COLO668 (cell line): ENCODE results near the gene CYSRT1.

Experiments
- DNase-seq: peaks from one replicate; lab custom pipeline; 2025; ENCODE audit not compliant: unreplicated experiment; lab: John Stamatoyannopoulos, UW

The CYSRT1 gene

DNA sequence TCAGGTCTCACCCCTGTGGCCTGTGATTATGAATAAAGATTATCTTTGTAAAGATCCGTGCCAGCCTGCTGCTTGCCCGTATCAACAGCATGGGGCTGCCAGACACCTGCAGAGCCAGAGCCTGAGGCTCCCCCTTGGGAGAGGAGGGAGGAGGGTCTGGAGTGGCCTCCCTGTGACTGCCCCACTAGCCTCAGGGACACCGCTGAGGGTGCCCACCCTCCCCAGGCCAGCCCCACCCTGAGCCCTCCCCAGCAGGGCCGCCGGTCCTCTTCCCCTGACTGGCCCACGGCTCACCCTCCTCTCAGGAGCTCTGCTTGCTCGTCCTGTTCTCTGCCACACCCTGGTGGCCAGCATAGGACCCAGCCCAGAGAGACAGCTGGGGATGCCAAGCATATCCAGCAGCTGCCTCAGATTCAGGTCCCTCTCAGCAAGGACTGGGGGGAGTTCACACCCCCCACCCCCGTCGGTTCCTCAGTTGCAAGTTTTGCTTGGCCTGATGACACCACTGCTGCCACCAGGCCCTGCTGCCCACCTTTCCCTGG, 34.6 kb upstream of the CYSRT1 start:
- DNase-seq = peak; percentile 28

DNA sequence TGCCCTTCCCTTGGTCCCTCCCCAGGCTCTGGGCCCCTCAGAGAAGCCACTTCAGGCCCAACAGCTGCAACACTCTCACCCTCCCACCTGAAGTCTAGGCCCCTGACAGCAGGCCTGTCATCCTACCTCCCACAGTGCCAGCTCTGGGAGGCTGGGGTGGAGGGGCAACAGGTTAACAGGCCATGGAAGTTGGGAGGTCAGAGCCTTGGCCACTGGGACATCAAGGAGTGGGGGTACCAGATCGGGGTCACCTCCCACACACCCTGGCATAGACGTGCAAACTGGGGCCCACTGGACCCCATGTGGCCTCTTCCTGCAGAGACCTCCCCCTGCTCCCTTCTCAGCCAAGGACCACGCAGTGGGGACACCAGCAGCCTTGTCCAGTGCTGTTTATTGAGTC, 33.7 kb upstream of the CYSRT1 start:
- no peak for DNase-seq

DNA sequence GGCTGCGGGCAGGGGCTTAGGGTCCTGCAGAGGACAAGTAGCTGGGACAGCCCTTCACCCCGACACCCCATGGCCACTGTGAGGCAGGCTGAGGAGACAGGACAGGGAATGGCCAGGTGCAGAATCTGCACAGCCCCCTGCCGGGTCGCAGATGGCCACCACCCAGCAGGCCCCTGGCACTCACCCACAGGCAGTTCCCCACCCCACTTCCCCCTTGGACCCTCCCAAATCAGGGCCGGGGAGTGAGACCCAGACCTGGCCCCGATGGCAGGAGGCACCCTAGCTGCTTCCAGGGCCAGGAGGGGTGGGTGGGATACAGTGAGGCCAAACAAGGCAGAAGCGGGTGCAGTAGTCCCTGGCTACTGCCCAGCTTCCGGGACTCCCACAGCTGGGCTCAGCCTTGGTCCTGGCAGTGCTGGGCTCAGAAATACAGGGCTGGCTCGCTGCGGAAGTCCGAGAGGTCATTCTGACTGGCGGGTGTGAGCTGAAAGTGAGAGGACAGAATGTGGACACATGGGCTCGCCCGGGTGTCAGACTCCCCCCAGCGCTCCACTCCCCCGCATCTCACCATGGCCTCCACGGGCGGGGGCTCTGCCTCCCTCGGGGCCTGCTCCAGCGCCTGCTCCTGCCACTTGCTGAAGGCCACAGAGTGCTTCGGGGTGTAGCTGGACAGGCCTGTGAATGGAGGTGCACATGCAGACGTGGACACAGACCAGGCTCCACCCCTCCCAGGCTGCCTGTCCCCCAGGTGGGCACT, 33.1 kb upstream of the CYSRT1 start:
- DNase-seq = no peak

DNA sequence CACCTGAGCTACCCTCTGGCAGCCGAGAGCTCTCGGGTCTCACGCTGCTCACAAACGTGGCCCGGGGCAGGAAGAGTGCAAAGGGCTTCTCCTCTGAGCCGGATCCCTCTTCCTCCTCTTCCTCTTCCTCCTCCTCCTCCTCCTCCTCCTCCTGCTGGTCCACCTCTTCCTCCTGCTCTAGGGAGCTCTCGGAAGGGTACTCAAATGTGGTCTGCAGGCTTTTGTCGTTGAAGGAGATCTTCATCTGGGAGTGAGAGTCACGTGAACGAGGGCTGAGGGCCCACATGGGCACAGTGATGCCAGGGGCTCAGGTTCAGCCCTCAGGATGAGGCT, 32.6 kb upstream of the CYSRT1 start:
- DNase-seq = no peak

DNA sequence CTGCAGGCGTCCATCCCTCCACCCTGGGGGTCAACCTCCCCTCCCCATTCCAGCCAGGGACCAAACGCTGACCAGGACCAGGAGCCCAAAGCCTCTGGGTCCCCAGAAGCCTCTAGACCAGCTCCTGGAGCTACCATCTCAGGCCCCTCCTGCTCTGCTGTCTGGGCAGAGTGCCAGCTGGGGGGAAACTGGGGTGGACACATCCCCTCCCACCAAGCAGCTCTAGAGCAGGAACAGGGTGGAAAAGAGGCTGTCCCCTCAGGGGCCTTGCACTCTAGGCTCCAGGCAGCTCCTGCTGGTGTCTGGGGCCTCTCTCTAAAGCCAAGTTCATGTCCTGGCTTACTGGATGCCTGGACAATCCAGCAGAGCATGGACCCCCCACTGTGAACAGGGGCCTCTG, 32.1 kb upstream of the CYSRT1 start:
- no peak for DNase-seq

DNA sequence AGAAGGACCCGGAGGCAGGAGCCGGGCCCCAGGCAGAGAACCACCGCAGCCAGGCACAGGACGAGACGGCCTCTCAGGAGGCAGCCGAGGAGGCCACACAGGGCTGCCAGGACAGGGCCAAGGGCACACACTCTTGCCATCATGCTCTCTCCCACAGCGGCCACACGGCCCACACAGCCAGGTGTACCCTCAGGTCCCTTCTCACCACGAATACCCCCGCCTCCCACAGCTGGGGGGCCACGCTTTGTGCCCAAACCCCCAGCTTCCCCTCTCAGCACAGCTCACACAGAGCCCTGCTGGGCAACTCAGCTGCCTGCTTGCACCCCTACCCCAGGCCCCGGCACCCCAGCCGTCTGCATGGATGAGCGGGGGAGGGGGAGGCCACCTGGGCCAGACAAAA, 31.2 kb upstream of the CYSRT1 start:
- peak; percentile 44 for DNase-seq

DNA sequence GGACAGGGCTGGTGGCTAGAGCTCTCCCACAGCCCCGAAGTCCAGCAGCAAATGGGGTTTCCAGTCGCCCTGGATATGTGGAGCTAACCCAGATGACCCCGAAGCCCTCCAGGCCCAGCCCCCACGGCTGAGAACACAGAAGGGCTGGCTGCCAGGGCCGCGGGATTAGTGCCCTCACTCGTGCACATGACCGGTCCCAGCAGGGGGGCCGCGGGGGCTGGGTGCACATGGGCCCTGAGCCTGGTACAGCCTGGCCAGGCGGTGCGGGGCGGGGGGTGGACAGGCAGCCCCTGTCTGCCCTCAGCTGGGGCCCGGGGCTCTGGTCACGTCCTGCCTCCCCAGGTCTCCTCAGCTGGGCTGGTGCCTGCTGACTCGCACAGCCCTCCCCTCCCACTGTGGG, 30.6 kb upstream of the CYSRT1 start:
- DNase-seq = peak; percentile 74

DNA sequence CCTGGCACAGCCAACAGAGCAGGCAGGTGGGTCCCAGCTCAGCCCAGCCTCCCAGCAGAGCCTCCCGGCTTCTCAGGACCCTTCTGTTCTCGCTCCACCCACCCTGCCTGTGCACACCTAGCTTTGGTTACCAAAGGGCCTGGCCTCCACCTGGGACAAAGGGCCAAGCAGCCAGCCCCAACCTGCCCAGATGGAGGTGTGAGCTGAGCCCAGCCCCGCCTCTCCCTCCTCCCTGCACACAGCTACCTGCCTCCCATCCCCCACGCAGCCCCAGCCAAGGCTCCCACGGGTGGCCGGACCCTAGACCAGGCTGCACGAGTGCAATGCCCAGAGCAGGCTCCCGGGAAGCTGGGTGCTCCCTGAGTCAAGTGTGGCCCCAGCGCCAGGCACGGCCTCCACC, 30.1 kb upstream of the CYSRT1 start:
- DNase-seq = peak; percentile 88

DNA sequence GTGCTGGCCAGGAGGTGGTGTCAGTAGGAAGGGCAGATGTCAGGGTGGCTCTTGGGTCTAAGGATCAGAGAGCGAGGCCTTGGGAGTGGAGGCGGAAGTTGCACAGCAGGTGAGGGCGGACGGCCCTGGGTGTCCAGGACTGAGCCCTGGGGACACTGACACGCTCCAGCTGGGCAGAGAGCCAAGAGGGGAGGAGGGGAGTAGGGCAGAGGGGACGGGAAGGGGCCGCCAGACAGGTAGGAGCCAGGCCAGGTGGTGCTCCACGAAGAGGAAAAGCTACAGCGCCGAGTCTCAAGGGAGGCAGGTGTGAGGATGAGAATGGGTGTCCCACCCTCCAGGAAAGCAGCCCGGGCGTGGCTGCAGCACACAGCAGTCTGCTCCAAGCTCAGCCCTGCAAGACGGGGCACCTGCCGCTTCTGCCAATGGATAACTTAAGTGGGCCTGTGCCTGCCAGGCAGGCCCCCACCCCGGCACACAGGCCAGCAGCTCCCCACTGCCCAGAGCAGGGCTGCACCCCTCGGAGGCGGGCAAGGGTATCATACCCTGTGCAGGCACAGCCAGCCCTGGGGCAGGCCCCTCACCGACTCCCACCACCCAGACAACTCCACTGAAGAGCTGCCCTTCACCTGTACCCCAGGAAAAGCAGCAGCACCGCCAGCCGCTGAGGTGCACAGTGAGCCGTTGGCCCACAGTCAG, 29.3 kb upstream of the CYSRT1 start:
- DNase-seq = peak; percentile 99

DNA sequence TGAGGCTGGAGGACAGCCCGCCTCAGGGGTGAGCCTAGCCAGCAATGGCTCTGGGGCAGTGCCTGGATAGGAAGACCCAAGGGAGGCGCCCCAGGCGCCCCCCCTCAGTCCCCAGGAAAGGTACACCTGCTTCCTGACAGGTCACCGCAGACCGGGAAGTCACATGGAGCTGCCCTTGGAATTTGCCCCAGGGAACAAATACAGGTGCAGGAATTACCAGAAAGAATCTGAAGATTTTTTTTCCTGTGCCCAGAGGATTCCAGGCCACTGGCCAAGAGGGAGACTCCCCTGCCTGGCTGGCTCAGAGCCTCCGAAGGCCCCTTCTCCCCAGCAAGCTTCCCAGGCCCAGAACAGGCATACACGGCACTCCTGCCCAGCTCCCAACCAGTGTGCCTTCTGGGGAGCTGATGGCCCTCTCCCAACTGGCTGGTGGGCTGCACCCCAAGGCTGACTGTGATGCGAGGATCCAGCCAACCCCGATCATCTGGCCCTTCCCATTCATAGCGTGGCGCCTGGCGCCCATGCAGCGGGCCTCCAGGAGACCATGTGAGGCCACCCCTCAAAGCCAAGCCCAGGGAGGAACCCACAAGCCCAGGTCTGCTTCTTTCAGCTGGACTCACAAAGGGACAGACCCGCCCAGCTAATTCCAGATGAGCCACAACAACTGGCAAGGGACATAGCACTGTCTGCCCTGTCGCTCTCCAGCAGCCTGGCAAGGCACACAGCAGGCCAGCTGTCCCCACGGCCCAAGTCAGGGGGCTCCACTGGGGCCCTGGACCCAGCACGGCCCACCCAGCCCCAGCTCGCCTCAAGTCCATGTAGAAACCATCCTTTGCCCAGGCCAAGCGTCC, 26.7 kb upstream of the CYSRT1 start:
- peak; percentile 75 for DNase-seq

DNA sequence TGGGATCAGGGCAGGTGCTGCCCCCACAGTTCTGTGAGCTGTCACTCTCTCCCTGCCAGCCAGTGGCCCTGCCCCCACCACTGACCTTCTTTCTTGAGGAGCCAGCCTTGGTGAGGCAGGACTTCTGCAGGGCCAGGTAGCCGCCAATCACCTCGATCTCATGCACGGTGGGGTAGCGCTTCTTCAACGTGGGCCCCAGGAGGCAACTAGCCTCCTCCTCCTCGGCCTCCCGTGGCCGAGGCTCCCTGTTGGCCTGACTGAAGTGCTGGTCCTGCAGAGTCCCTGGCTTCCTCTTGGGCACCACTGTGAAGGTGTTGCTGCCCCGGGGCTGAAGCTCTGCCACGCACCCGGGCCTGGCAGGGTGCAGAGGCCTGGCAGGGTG, 26.1 kb upstream of the CYSRT1 start:
- DNase-seq = peak; percentile 27

DNA sequence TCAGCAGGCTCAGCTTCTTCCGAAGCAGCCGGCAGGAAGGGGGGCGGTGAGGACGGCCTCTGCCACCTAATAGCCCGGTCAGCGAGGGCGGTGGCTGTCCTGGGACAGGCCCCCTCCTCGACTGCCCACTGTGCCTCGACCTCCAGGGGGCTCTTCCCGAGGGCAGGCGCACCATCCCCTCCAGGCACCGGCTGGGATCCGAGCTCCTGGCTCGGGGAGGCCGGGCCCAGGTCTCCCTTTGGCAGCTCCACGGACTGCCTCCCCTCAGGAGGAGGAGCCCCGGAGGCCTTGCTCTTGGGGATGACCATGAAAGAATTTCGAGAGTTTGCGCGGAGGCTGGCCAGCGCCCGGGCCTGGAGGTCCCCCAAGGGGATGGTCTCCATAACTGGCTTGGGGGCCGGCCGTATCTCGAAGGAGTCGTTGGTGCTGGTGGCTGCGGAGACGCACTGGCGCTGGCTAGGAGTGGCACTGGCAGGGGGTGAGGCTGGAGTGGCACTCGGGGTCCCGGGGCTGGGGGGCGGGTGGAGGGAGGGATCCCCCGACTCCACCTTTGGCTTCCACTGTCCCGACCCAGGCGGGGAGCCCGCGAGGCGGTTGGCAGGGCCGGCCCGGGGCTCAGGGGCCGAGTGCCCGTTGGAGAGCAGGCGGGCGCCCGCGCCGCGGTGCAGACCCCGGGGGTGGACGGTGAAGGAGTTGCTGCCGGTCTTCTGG, 25.4 kb upstream of the CYSRT1 start:
- peak; percentile 30 for DNase-seq

DNA sequence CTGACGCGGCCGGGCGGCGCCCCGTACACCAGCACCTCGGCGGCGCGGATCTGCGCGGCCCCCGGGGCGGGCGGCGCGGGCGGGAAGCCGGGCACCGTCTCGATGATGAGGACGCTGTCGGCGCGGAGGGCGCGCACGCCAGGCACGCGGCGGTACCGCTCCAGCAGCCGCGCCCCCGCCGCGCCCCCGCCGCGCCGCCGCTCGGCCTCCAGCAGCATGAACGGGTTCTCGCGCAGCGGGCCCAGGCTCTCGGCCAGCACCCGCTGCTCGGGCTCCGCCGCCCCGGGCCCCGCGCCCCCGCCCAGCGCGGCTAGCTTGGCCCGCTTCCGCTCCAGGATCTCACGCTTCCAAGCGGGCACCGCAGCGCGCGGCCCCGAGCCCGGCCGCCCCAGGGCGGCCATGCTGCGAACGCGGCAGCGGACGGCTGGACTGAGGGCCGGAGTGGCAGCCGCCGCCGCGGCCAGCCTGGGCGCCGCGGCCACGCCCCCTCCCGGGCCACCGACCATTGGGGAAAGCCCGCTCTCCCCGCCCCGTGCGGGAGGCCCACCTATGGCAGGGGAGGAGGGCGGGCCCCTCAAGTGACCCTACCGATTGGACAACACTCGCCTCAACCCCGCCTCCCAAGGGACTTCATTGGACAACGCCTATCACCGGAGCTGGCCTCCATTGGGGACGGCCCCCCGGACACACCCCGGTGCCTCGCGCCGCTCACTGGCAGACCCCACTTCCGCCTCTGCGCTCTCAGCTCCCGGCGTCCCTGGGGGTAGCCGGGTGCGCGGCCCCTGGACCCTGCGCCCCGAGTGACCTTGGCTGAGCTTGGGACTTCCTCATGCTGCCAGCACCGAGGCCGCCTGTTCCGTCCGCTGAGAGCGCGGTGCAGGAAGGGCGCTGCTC, 24.4 kb upstream of the CYSRT1 start, which contains the start of gene TPRN:
TSS of gene TPRN (minus strand) at position 431 of the 894 bp plus-strand sequence. CDS start at position 401, 30 bp downstream.
- peak; percentile 99 for DNase-seq

DNA sequence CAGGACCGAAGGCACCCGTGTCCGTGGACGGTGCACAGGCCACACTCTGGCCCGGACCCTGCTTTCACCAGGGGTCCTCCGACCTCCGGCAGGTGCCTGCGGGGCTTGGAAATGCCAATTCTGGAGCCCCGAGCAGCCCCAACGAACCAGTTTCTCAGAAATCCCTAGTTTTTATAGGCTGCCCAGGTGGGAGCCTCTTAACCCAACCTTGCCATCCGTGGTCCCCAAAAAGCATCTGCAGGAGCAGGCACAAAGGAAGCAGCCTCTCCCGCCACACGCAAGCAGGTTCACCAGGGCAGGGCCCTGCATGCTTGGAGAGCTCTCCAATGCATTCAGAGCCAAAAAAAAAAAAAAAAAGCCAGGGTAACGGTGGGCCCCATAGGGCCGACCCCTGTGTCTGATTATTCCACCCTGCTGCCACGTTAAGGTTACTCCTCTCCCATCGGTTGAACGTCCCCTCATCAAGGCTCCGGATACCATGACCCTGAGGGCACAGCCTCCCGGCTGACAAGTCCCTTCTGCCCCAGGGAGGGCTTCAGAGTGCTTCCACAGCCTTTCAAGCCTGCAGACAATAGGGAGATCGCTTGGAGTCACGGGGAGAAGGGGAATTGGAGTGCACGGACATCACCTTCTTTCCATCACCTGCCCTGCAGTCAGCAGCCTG, 23.6 kb upstream of the CYSRT1 start:
- no peak for DNase-seq

DNA sequence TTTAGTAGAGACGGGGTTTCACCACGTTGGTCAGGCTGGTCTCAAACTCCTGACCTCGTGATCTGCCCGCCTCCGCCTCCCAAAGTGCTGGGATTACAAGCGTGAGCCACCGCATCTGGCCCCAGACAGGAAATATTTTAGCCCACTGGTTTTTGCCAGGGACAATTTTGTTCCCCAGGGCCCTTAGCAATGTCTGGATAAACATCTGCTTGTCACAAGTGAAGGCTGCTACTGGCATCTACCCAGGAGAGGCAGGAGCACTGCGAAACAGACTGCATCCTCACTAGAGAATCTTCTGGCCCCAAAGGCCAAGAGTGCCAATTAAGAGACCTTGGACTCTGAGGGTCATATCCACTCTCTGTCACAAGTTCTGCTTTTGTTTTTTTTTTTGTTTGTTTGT, 22.0 kb upstream of the CYSRT1 start:
- no peak for DNase-seq

DNA sequence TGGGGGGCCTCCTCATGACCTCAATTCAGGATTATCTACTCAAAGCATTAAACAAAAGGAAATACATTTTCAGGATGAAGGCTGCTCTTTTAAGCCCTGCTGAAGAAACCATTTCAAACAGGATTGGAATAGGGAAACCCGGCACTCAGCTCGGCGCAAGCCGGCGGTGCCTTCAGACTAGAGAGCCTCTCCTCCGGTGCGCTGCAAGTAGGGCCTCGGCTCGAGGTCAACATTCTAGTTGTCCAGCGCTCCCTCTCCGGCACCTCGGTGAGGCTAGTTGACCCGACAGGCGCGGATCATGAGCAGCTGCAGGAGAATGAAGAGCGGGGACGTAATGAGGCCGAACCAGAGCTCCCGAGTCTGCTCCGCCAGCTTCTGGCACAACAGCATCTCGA, 20.2 kb upstream of the CYSRT1 start:
- no peak for DNase-seq

DNA sequence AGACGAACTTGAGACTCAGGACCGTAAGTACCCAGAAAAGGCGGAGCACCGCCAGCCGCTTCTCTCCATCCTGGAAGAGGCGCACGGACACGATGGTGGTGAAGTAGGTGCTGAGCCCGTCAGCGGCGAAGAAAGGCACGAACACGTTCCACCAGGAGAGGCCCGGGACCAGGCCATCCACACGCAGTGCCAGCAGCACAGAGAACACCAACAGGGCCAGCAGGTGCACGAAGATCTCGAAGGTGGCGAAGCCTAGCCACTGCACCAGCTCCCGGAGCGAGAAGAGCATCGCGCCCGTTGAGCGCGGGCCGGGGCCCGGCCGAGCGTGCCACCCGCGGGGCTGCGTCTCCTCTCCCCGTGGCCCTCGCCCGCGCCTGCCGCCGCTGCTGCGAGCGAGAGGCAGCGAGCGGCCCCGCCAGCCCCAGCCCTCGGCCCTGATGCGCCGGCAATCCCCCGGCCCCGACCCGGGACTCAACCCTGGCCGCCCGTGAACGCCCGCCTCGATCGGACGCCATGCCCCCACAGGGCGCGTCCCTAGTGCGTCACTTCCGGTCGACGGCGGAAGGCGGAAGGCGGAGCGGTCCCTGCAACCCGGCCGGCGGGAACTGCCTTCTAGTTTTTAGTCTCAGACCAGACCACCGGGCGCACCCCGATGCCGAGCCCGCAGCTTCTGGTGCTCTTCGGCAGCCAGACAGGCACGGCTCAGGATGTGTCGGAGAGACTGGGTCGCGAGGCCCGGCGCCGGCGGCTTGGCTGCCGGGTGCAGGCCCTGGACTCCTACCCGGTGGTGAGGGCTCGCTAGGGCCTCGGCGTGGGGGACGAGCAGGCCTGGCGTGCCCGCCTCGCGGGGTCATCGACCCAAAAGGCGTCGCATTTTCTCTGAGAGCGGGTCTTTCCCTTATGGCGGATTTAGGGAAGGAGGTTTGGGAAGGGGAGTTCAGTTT, 19.6 kb upstream of the CYSRT1 start, which contains the start of the genes NDOR1 and TMEM203:
TSS of gene NDOR1 (plus strand) at position 575 of the 944 bp plus-strand sequence. CDS start at position 653, 78 bp downstream.
TSS of gene TMEM203 (minus strand) at position 523 of the 944 bp plus-strand sequence. CDS start at position 289, 234 bp downstream.
- peak; percentile 93 for DNase-seq

DNA sequence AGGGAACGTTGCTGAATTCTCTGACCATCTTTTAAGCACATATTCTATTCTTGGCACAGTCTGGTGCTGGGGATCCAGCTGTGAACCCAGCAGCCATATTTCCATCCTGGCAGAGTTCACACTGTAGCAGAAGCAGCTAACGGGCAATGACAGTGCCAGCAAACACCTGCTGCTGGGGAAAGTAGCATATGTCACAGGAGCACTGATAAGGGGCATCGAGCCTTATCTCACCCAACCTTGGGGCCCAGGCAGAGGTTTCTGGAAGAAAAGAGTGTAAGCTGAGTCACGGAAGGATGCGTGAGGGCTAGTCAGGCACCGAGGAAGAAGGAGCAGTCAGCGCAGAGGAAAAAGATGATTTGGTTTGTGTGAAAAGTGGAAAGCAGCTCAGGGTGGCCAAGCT, 18.4 kb upstream of the CYSRT1 start:
- no peak for DNase-seq
